HTR-8/SVneo (cell line): ENCODE results near the gene TNIP2.
A peak's percentile ranks its signal among the peaks of the same experiment; 100 is the strongest.

ENCODE experiments used
- DNase-seq: peaks from one replicate; pipeline ENCODE4 v3.0.0; 2011; ENCODE audit warnings: low spot score, mixed read lengths; ENCODE audit not compliant: insufficient read length
- FAIRE-seq: peaks from 2 replicates; lab custom pipeline; 2011; peaks lifted over from hg19 to GRCh38; lab: Jason Lieb, UNC

TNIP2 gene

GRCh38 chr4:2755821-2756690 is at the start of gene TNIP2:
TSS of gene TNIP2 (minus strand) at chr4:2756336. CDS start at chr4:2756289, 47 bp downstream.
- FAIRE-seq (peak; percentile 62), DNase-seq (peak; percentile 95)

- no peak for DNase-seq
- FAIRE-seq, result no peak
Measured at GRCh38 chr4:2804973-2805501, 48.9 kb upstream of the TNIP2 start.

- FAIRE-seq, result no peak
- DNase-seq, result no peak
Measured at GRCh38 chr4:2804449-2804972, 48.4 kb upstream of the TNIP2 start.

- FAIRE-seq (no peak), DNase-seq (no peak)
Measured at GRCh38 chr4:2803624-2804448, 47.7 kb upstream of the TNIP2 start.

- FAIRE-seq, result no peak
- DNase-seq, result no peak
Measured at GRCh38 chr4:2802618-2803531, 46.7 kb upstream of the TNIP2 start.

- peak; percentile 63 for FAIRE-seq
Measured at GRCh38 chr4:2800691-2801596, 44.8 kb upstream of the TNIP2 start.

GRCh38 chr4:2799971-2800690 is 44.0 kb upstream of the TNIP2 start:
- FAIRE-seq, result peak; percentile 4

More at GRCh38 chr4:2800691-2801596, 44.8 kb upstream of the TNIP2 start:
- no peak for DNase-seq

GRCh38 chr4:2799224-2799911 is 43.2 kb upstream of the TNIP2 start:
- no peak for FAIRE-seq

More at GRCh38 chr4:2799971-2800690, 44.0 kb upstream of the TNIP2 start:
- no peak for DNase-seq

GRCh38 chr4:2798399-2799223 is 42.5 kb upstream of the TNIP2 start:
- DNase-seq (no peak), FAIRE-seq (no peak)

More at GRCh38 chr4:2799224-2799911, 43.2 kb upstream of the TNIP2 start:
- no peak for DNase-seq

- DNase-seq, result no peak
- no peak for FAIRE-seq
Measured at GRCh38 chr4:2797545-2798305, 41.6 kb upstream of the TNIP2 start.

- FAIRE-seq, result no peak
- no peak for DNase-seq
Measured at GRCh38 chr4:2796849-2797544, 40.9 kb upstream of the TNIP2 start.

GRCh38 chr4:2795893-2796848 is 40.0 kb upstream of the TNIP2 start:
- DNase-seq (peak; percentile 68), FAIRE-seq (peak; percentile 87)

GRCh38 chr4:2795300-2795892 is 39.3 kb upstream of the TNIP2 start:
- DNase-seq, result no peak
- FAIRE-seq, result no peak
